HG03565 (cell line): ENCODE measurements around the gene DLAT.
"Not testable (repeated sequence)": the region's sequence is repeated elsewhere in the genome, so short reads cannot be mapped to it uniquely, and the experiment has no call there.

Experiments
- ATAC-seq: cut with Tn5 transposase; IDR thresholded peaks from one replicate; pipeline ENCODE4 v1.9.1; 2021; ENCODE audit warnings: mild to moderate bottlenecking, moderate library complexity; ENCODE audit not compliant: unreplicated experiment

The DLAT gene

GRCh38 chr11:112024773-112025678 lies at the start of gene DLAT:
DLAT (plus strand) TSS chr11:112025408; CDS start chr11:112025473, 65 bp downstream.
- peak; percentile 44 for ATAC-seq

DNA sequence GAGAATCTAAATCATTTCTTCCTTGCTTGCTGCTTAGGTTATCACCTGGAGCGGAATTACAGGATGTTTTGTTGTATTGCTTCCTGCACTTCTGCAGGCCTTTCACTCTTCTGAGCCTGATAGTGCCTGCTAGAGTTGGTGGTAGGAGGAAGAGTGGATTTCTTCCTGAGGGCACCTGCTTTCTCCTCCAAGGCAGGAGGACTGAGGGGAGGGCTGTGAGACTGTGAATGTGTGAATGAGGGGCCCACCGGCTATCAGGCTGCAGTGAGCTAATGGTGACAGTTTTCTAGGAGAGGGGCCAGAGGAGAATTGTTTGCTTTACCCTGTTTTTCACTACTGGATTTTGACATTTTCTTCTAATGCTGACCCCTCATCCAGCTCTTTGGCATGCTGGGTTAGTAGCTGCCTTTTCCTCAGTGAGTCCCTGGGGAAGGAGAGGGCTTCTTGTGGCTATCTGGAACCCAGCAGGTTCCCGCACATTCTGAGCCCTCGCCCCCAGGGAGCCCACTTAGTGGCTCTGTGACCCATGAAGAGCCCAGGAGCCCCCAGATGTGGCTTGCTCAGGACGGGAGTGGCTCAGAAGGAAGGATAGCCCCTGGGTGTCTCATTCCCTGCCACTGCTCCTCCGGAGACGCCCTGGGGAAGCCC lies 49.0 kb upstream of the DLAT start:
- ATAC-seq: no peak

- ATAC-seq: no peak
Measured at GRCh38 chr11:111976767-111977145, 48.5 kb upstream of the DLAT start.

GRCh38 chr11:111977146-111978027 lies 47.8 kb upstream of the DLAT start:
- ATAC-seq: no peak

DNA sequence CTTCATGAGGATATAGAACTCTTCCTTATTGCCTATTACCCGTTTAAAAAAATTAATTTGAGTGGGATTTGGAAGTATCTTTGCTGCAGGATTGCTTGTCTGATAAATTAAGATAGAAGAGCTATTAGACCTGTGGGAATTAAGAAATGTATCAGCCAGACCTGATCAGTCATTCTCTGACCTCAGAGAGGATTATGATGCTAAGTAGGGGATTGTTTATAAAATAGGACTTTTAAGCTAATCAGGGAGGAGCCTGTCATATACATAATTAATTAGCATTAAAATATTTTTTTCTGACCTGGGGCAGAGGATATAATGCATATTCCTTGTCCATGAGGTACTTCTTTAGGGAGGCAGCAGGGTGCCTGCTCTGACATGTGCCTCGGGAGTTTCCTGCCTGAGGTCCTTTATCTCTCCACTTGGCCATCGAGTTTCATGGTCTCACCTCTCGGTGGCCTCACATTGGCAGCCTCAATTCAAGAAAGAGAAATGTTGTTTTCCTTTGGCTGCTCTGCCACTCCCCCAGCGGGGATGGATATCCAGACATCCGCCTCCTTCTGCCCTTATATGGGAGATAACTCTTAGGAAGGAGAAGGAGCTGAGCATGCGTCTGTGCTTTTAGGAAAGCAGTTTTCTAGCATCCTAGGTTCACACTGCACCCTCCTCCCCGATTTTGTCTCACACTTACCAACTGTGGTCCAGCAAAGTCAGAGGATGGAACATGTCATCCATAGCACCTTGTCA lies 47.0 kb upstream of the DLAT start:
- ATAC-seq: no peak

GRCh38 chr11:111980062-111980461 lies 45.1 kb upstream of the DLAT start:
- no peak for ATAC-seq

DNA sequence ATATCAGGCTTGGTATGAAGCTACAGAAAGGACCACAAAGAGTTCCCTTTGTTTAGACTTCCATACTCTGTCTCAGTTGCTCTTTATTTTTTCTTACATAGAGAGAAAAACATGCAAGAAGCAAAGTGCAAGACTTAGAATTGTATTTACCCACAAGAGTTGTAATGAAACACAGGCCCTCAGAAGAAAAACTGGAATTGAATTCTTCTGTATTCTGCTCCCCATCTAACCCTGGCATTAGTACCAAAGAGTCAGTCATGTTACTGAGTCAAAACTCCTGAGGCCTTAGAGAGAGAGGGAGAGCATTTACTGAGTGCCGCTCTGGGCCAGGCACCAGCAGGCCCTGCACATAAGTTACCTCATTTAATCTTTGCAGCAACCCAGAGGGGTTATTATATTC lies 43.9 kb upstream of the DLAT start:
- no peak for ATAC-seq

DNA sequence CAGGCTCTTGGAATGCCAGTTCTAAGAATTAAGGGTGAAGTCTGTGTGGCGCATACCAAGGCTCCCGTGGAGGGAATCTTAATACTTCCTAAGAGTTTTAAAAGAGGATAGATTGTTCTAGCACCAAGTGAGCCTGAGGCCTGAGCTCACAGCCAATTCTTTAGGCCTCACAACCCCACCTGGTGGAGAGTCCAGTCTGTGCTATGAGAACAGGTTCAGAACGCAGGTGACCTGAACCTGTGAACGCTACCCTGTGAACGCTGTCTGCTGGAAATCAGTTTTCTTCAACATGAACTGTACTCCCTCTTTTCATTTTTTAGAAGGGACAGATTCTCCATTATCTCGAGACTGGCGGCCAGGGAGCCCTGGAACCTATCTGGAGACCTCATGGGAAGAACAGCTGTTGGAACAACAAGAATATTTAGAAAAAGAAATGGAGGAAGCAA lies 43.2 kb upstream of the DLAT start:
- no peak for ATAC-seq

DNA sequence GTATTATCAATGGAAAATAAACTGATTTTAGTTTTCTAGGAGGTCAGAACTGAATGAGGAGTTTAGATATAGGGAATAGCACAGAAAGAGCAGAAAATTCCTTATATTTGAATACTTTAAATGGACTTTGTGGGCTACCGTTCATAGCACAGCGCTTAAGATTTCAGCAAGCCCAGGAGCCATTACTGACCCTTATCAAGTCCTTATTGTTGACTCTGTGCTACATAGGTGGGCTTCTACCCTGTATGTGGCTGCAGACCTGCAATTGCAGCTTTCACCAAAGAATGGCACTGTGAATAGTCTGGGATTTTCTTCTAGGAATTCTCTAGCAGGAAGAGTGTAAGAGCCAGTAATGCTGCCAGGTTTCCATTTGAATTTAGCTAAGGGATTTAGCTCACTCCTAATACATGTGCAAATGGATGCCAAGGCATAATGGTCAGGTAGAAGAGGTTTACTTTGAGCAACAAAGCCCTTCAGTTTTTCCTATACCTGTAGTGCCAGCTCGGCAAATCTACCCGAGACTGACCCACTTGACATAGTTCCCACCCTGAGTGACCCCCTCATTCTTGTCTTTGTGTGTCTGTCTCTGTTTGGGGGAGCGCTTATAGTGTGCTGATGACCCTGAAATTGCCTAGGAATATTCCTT lies 42.5 kb upstream of the DLAT start:
- ATAC-seq: no peak

- ATAC-seq: no peak
Measured at GRCh38 chr11:111983187-111983986, 41.8 kb upstream of the DLAT start.

DNA sequence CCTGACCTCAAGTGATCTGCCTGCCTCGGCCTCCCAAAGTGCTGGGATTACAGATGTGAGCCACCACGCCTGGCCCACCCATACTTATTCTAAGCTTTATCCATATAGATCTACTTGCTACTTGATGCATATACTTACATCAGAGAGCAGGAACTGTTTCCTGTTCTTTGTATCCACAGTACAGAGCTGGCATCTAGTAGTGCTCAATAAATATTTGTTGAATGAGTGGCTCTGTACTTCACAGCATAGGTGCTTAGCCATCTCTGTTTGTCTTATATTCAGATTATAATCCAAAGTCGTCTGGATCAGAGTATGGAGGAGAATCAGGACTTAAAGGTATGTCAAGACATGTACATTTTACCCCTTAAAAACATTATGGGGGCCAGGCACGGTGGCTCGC lies 38.6 kb upstream of the DLAT start:
- no peak for ATAC-seq

DNA sequence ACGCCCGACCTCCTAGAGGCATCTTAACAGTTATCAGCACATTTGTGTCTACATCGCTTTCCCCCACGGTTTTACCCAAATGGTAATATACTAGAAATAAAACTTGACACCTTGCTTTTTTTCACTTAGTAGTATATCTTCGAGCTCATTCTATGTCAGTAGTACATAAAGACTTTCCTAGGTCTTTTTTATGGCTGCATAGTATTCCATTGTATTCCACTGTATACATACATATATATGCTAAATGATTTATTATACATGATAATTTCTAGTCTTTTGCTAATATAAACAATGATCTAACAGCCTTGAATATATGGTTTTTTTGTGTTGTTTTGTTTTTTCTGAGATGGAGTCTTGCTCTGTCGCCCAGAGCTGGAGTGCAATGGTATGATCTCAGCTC lies 34.8 kb upstream of the DLAT start:
- ATAC-seq: no peak

DNA sequence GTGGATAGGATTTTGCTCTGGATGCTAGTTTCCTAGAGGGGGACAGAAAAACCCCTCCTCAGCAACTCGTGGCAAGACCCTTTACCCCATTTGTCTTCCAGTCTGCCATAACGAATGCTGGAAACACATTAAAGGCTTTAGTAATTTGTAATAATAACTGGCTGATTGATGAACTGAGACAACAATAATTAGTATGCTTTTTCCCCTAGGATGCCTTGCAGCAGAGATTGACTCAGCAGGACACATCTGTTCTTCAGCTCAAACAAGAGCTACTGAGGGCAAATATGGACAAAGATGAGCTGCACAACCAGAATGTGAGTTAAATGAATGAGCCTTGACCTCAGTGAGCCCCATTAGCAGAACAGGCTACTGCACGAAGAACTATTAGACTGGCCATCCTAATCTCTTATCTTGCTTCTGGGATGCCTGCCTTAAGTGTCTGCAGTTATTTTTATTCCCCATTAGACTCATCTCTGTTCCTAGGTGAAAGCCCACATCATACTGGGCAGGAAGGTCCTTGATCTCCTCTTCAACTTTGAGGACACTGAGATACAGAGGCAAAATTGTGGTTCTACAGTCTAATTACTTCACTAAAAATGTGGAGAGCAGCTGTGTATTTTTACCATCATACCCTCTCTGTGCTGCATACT lies 32.9 kb upstream of the DLAT start:
- no peak for ATAC-seq

- no peak for ATAC-seq
Measured at GRCh38 chr11:111996129-111996528, 29.1 kb upstream of the DLAT start.

GRCh38 chr11:111996669-111997068 lies 28.5 kb upstream of the DLAT start:
- ATAC-seq: not testable (repeated sequence)

GRCh38 chr11:111999111-111999510 lies 26.1 kb upstream of the DLAT start:
- no peak for ATAC-seq

GRCh38 chr11:112000703-112001102 lies 24.5 kb upstream of the DLAT start:
- ATAC-seq: no peak

DNA sequence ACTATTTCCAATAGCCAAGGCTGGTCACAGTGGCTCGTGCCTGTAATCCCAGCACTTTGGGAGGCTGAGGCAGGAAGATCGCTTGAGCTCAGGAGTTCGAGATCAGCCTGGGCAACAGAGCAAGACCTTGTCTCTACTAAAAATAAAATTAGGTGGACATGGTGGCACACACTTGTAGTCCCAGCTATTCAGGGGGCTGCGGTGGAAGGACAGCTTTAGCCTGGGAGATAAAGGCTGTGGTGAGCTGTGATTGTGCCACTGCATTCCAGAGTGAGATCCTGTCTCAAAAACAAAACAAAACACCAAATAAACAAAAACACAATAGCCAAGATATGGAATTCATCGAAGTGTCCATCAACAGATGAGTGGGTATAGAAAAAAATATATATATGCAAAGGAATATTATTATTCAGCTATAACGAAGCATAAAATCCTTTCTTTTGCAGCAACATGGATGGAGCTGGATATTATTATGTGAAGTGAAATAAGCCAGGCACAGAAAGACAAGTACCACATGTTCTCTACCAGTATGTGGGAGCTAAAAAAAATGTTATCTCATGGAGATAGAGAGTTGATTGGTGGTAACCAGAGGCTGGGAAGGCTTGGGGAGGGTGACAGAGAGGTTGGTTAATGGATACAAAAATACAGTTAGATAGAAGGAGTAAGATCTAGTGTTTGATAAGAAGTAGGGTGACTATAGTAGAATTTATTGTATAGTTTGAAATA lies 22.6 kb upstream of the DLAT start:
- ATAC-seq: no peak
